GM18870 (cell line): Measurements from ENCODE around the gene KANSL1L.
A peak's percentile ranks its signal among the peaks of the same experiment; 100 is the strongest.
"Not testable (repeated sequence)": the region's sequence is repeated elsewhere in the genome, so short reads cannot be mapped to it uniquely, and the experiment has no call there.

Experiments
- ATAC-seq: cut with Tn5 transposase; IDR thresholded peaks from one replicate; pipeline ENCODE4 v1.9.1; 2021; ENCODE audit warnings: moderate library complexity; ENCODE audit not compliant: unreplicated experiment

KANSL1L gene

GRCh38 chr2:210171309-210172218 is at the start of gene KANSL1L:
Gene KANSL1L, minus strand, starts transcription at chr2:210171409. Its CDS starts 16,827 bp downstream, at chr2:210154582.
- ATAC-seq: peak; percentile 37

DNA sequence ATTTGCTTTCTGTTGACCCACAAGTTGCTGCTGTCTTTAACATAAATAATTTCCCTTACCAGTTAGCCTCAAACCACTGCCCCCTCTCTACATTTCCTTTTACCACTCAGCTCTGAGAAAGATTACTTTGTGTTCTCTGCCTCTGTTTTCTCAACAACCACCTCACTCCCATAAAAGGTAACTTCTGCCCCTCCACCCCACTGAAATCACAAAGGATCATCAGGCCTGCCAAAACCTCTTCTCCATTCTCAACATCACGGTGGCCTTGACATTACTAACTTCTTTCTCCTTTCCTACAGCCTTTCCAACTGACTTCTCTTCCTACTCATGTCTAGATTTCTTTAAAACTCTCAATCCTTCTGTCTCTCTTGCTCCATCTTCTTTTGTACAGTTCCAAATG is 43.9 kb upstream of the KANSL1L start:
- no peak for ATAC-seq

- ATAC-seq: no peak
Observed at GRCh38 chr2:210210185-210210584, 39.0 kb upstream of the KANSL1L start.

GRCh38 chr2:210207929-210208328 is 36.7 kb upstream of the KANSL1L start:
- ATAC-seq: no peak

DNA sequence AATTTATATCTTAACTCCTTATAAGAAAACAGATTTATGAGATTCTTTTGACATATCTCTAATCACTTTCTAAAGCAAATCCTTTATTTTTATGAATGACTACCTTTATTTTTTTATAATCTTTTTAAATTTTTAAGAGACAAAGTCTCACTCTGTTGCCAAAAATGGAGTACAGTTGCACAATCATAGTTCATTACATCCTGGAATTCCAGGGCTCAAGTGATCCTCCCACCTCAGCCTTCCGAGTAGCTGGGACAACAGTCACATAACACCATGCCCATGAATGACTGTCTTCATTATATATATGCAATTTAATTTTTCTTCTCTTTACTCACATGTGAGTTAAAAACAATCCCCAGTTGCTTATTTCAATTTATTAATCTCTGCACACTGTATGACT is 32.3 kb upstream of the KANSL1L start:
- no peak for ATAC-seq

GRCh38 chr2:210203147-210203546 is 31.9 kb upstream of the KANSL1L start:
- no peak for ATAC-seq

- ATAC-seq: no peak
Observed at GRCh38 chr2:210199854-210200253, 28.6 kb upstream of the KANSL1L start.

DNA sequence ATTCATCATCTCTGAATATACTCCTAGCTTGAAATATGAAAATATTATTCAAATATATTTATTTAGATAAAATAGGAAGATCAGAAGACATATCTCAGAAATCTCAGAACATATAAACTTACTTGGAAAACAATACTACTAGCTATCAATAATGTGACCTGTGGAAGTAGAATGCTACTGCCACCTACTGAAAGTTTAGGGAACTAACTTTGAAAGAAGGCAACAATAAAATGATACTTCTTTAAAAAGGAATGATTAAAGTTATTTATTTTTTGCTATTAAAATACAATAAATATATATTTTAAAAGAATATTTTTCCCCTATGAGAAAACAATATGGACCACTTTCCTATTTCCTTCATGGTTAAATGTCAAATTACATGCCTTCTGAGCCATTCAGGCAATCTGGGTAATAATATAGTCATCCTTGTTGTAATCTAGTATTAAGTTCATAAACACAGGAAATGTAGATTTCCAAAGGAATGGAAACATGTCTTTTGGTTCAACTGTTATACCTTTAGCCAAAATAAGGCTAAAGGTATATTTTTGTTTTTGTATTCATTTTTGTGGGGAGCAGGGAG is 28.1 kb upstream of the KANSL1L start:
- ATAC-seq: peak; percentile 49

GRCh38 chr2:210198326-210198725 is 27.1 kb upstream of the KANSL1L start:
- no peak for ATAC-seq

- ATAC-seq: no peak
Observed at GRCh38 chr2:210197720-210198119, 26.5 kb upstream of the KANSL1L start.

DNA sequence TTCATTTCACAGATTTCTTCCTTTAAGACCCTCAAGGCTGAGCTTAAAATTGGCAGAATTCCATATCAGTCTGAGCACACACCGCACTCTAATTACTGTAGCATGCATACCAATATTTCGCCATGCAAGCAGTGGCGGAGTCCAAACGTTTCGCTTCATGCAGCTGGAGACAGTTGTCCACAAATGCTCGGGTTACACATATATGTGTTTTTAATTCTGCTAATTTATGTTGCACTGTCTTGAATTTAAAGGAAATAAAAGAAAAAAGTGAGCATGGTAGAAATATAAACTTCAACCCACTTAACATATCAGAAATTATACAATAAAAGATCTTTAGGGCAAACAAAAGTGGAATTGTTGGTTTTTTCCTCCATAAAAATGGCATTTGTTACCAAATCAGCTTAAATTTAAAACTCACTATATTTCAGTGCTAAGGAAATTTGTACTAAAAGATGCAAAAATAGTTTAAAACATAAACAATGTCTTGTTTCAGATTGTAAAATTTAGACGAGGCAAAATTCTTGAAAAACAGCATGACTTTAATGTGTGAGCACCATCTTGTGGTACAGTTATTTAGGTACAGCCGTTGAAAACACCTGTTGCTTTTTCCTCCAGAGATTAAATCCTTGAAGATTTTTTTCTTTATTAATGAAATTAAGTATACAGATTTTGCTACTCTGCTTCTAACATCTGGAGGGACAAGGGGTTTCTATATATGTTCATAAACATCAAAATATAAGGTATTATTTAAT is 24.1 kb upstream of the KANSL1L start:
- no peak for ATAC-seq

GRCh38 chr2:210190345-210190744 is 19.1 kb upstream of the KANSL1L start:
- ATAC-seq: peak; percentile 39

DNA sequence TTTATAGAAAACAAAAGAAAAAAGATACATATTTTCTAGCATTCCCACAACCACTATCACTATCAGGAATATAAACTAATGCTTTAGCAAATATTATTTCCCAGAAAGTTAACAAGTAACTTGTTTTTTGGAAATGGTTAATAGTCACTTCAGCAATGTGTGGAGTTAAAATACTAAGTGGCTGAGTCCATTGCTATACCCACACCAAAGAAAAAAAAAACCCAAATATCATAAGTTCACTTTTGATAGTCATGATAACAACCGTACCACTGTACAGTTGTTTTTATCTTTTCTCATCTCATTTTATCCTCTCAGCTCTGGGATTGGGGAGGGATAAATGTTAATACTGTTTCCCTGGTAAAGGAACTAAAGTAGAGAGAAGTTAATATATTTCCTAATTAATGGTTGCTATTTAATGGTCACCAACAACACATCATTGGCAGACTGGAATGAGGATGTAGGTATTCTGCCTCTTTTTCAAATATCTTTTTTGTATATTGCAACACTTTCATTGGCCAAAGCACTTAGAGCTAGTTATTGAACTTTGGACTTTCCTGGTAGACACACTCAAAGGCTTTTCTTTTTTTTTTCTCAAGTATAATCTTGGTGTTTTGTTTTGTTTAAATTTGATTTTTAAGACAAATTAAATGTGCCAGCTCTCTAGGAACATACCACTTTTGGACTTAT is 18.4 kb upstream of the KANSL1L start:
- ATAC-seq: peak; percentile 71

DNA sequence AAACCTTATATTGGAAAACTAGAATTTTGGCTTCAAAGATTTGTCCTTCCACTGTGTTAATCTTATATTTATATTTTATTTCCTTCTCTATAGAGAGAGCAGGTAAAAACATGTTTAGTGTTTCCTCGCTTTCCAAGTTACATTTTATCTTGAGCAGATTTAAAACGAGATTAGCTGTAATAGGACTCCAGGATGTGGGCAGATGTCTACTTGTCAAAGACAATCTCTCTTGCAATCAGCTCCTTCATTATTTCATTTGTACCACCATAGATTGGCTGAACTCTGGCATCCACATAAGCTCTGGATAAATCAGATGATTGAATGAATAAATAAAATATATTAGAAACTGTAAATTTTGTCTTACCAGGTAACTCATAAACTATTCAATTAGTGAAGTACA is 17.5 kb upstream of the KANSL1L start:
- no peak for ATAC-seq

DNA sequence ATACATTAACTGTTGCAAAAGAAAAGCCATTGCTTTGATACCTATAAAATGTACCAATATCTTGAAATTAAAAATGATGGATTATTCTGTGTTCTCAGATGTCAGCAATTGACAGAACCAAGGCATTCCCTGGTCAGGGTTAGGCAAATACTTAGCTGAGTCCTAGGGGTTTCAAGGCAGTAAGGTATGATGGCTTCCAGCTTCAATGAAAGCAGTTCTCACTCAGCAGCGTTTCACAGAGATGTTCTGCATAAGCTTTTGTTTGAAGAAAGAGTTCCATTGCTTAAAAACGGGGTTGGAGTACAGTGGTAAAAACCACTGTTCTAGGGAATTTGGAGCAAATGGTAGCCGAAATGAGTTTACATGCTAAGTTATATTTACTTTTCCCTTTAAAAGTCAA is 17.0 kb upstream of the KANSL1L start:
- no peak for ATAC-seq

DNA sequence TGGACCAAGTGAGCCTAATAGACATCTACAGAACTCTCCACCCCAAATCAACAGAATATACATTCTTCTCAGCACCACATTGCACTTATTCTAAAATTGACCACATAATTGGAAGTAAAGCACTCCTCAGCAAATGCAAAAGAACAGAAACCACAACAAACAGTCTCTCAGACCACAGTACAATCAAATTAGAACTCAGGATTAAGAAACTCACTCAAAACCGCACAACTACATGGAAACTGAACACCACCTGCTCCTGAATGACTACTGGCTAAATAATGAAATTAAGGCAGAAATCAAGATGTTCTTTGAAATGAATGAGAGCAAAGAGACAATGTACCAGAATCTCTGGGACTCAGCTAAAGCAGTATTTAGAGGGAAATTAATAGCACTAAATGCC is 12.7 kb upstream of the KANSL1L start:
- not testable (repeated sequence) for ATAC-seq

DNA sequence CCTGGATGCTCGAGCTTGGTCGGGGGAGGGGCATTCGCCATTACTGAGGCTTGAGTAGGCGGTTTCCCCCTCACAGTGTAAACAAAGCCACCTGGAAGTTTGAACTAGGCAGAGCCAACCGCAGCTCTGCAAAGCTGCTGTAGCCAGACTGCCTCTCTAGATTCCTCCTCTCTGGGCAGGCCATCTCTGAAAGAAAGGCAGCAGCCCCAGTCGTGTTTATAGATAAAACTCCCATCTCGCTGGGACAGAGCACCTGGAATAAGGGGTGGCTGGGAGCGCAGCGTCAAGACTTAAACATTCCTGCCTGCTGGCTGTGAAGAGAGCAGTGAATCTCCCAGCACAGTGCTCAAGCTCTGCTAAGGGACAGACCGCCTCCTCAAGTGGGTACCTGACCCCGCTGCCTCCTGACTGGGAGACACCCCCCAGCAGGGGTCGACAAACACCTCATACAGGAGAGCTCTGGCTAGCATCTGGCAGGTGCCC is 10.4 kb upstream of the KANSL1L start:
- not testable (repeated sequence) for ATAC-seq

DNA sequence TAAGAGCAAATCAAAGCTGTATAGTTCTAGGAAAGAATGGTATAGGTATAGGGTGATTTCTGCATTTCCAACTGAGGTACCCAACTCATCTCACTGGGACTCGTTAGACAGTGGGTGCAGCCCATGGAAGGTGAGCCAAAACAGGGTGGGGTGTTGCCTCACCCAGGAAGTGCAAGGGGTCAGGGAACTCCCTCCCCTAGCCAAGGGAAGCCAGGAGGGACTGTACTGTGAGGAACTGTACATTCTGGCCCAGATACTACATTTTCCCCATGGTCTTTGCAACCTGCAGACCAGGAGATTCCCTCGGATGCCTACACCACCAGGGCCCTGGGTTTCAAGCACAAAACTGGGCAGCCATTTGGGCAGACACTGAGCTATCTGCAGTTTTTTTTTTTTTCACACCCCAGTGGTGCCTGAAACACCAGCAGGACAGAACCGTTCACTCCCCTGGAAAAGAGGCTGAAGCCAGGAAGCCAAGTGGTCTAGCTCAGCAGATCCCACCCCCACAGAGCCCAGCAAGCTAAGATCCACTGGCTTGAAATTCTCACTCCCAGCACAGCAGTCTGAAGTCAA is 9.9 kb upstream of the KANSL1L start:
- ATAC-seq: not testable (repeated sequence)

- ATAC-seq: no peak
Observed at GRCh38 chr2:210180477-210180876, 9.3 kb upstream of the KANSL1L start.

DNA sequence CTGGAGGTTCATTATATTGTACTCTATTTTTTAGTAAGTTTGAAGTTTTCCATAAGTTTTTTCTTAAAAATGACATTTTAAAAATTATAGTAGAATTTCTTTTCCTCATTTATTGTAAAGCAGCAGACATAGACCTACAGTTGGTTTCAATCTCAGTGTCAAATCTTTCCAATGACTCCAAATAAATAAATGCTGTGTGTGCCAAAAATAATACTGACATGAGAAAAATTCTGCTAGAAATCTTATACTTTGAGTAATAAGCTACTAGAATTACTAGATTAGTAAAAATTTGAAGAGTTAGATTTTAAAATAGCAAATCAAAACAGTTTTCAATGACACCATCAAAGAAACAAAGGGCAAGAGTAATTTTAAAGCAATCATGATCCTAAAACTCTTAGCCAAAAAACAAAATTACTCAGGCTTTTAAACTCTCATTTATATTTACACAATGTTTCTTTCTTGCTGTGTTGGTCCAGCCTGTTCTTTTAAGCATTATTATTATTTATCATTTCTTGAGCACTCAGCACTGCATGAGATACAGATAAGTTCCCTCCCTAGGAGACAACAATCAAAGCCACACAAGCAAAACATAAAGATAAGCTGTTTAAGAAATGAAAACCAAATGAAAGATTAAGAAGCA is 8.3 kb upstream of the KANSL1L start:
- no peak for ATAC-seq
